BLaER1 treated with 17β-estradiol and CSF1 and Interleukin-3, amounts not matched to agents 10 nM and 100 nM (cell line): Measurements from ENCODE around the gene SH3PXD2B.
A peak's percentile ranks its signal among the peaks of the same experiment; 100 is the strongest.
"Not testable (repeated sequence)": the region's sequence is repeated elsewhere in the genome, so short reads cannot be mapped to it uniquely, and the experiment has no call there.

Experiments used
- H3K27ac ChIP-seq, 11 experiments: shearing (Covaris generic); formaldehyde crosslinking; 2 replicates each; pipeline ENCODE4 v1.8.1; 2022
- H3K27me3 ChIP-seq, 11 experiments: shearing (Covaris generic); formaldehyde crosslinking; 2 replicates each; pipeline ENCODE4 v1.8.1; 2022
- H3K36me3 ChIP-seq, 11 experiments: shearing (Covaris generic); formaldehyde crosslinking; 2 replicates each; pipeline ENCODE4 v1.8.1; 2022
- H3K4me1 ChIP-seq, 10 experiments: shearing (Covaris generic); formaldehyde crosslinking; 2 replicates each; pipeline ENCODE4 v1.8.1; 2022
- H3K4me2 ChIP-seq, 11 experiments: shearing (Covaris generic); formaldehyde crosslinking; 2 replicates each; pipeline ENCODE4 v1.8.1; 2022
- H3K4me3 ChIP-seq, 10 experiments: shearing (Covaris generic); formaldehyde crosslinking; 2 replicates each; pipeline ENCODE4 v1.8.1; 2022
- H3K9ac ChIP-seq, 11 experiments: shearing (Covaris generic); formaldehyde crosslinking; 2 replicates each; pipeline ENCODE4 v1.8.1; 2022
- H3K9me3 ChIP-seq, 11 experiments: shearing (Covaris generic); formaldehyde crosslinking; replicated peaks in 1 of 11; 2 replicates each; pipeline ENCODE4 v1.8.1; 2022
- H4K20me1 ChIP-seq, 11 experiments: shearing (Covaris generic); formaldehyde crosslinking; 2 replicates each; pipeline ENCODE4 v1.8.1; 2022
- Cebpa-rat ChIP-seq, 11 experiments: shearing (Covaris generic); IDR thresholded peaks; 2 replicates each; pipeline ENCODE4 v1.8.1; 2022

SH3PXD2B gene

GRCh38 chr5:172361566-172362238 lies 92.6 kb downstream of the SH3PXD2B start:
- H3K36me3 ChIP-seq = peaks cover 6 to 91% (median 42%) of the 10 kb centered on the region in 11 experiments; a peak in 20 of 22 replicates
- H3K9ac ChIP-seq = peak overlapping the region in 2 of 11 experiments; percentile 42; a peak in 3 of 22 replicates
- H4K20me1 ChIP-seq = peaks cover 0 to 5% (median 0%) of the 10 kb centered on the region in 11 experiments; a peak in 2 of 22 replicates
- peak overlapping the region in 10 of 11 experiments; percentile 26 to 66 (median 46); a peak in 17 of 22 replicates for H3K4me2 ChIP-seq
- peak overlapping the region; percentile 11 to 77 (median 62); a peak in 19 of 22 replicates for H3K27ac ChIP-seq
- H3K4me3 ChIP-seq = no peak overlapping the region
- H3K4me1 ChIP-seq = peaks cover 39 to 57% (median 47%) of the 10 kb centered on the region in 10 experiments
- H3K27me3 ChIP-seq = no peaks in the 10 kb centered on the region
- no peaks in the 10 kb centered on the region for H3K9me3 ChIP-seq
- peak in 8 of 11 experiments; percentile 24 to 68 (median 60); a peak in 11 of 22 replicates for TF ChIP-seq Cebpa-rat (IDR thresholded peaks at IDR 0.05)

GRCh38 chr5:172358345-172358744 lies 96.0 kb downstream of the SH3PXD2B start:
- Histone ChIP-seq H3K36me3 (peaks cover 8 to 99% (median 56%) of the 10 kb centered on the region in 11 experiments; a peak in 21 of 22 replicates), H3K4me3 (no peak overlapping the region), H3K9ac (no peak overlapping the region), H3K4me1 (peaks cover 43 to 55% (median 50%) of the 10 kb centered on the region in 10 experiments), H4K20me1 (peaks cover 0 to 15% (median 0%) of the 10 kb centered on the region in 11 experiments; a peak in 3 of 22 replicates), H3K4me2 (no peak overlapping the region), H3K27ac (no peak overlapping the region), H3K9me3 (peaks cover 0 to 7% (median 0%) of the 10 kb centered on the region in 11 experiments; a peak in 2 of 22 replicates), H3K27me3 (no peaks in the 10 kb centered on the region)
- TF ChIP-seq Cebpa-rat (IDR thresholded peaks at IDR 0.05) = no peak

DNA sequence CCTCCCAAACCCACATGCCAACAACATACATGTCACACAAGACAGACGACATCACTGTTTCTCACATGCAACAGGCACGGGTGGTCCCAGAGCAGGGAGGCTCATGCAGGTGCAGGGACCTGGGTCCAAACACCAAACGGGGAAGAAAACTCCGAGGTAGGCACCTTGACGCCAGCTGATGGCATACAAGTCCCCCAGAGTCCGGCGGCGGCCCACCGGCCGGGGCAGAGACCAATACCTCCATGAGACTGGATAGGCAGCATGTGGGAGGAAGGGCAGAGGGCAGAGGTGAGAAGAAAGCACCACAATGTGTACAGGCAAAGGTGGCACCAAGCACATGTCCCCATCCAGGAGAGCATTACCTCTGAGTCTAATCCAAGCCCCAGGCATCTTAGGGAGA lies 97.8 kb downstream of the SH3PXD2B start:
- H3K4me1 ChIP-seq = peaks cover 25 to 37% (median 32%) of the 10 kb centered on the region in 10 experiments
- peaks cover 0 to 15% (median 0%) of the 10 kb centered on the region in 11 experiments; a peak in 3 of 22 replicates for H4K20me1 ChIP-seq
- no peak overlapping the region for H3K27ac ChIP-seq
- no peak for TF ChIP-seq Cebpa-rat (IDR thresholded peaks at IDR 0.05)
- peak overlapping the region in 9 of 11 experiments; percentile 1 to 80 (median 53); a peak in 13 of 22 replicates for H3K4me2 ChIP-seq
- H3K4me3 ChIP-seq = no peak overlapping the region
- H3K27me3 ChIP-seq = no peaks in the 10 kb centered on the region
- no peak overlapping the region for H3K9ac ChIP-seq
- H3K9me3 ChIP-seq = peaks cover 0 to 11% (median 0%) of the 10 kb centered on the region in 11 experiments; a peak in 3 of 22 replicates
- peaks cover 8 to 100% (median 62%) of the 10 kb centered on the region in 11 experiments; a peak in 21 of 22 replicates for H3K36me3 ChIP-seq

DNA sequence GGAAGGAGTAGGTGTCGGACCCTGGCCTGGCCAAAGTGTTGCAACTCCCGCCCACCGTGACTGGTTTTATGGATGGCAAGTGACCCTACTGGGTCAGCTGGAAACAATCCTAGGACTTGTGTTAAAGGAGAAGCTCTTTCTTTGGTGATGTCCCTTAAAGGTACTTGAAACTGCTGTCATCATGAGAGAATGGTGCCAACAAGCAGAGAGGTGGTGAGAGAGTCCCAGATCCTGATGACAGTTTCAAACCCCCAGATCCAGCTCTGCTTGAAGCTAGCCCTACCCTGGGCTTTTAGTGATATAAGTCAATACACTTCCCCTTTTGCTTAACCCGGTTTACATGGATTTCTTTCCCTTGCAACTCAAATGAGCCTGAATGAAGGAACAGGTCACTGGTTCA lies 98.3 kb downstream of the SH3PXD2B start:
- peaks cover 8 to 100% (median 66%) of the 10 kb centered on the region in 11 experiments; a peak in 21 of 22 replicates for H3K36me3 ChIP-seq
- peaks cover 0 to 19% (median 0%) of the 10 kb centered on the region in 11 experiments; a peak in 3 of 22 replicates for H4K20me1 ChIP-seq
- peak overlapping the region; percentile 26 to 80 (median 70); a peak in 20 of 22 replicates for H3K4me2 ChIP-seq
- no peak overlapping the region for H3K9ac ChIP-seq
- no peaks in the 10 kb centered on the region for H3K27me3 ChIP-seq
- H3K4me3 ChIP-seq = no peak overlapping the region
- H3K27ac ChIP-seq = no peak overlapping the region; a peak in 2 of 22 replicates
- H3K9me3 ChIP-seq = peaks cover 0 to 11% (median 0%) of the 10 kb centered on the region in 11 experiments; a peak in 3 of 22 replicates
- H3K4me1 ChIP-seq = peaks cover 21 to 32% (median 28%) of the 10 kb centered on the region in 10 experiments
- TF ChIP-seq Cebpa-rat (IDR thresholded peaks at IDR 0.05) = no peak

GRCh38 chr5:172353846-172354245 lies 100.5 kb downstream of the SH3PXD2B start:
- Histone ChIP-seq H3K36me3 (peaks cover 8 to 100% (median 73%) of the 10 kb centered on the region in 11 experiments; a peak in 21 of 22 replicates), H3K27ac (no peak overlapping the region), H3K9me3 (peaks cover 0 to 11% (median 0%) of the 10 kb centered on the region in 11 experiments; a peak in 3 of 22 replicates), H3K4me3 (no peak overlapping the region), H4K20me1 (peaks cover 0 to 21% (median 0%) of the 10 kb centered on the region in 11 experiments; a peak in 3 of 22 replicates), H3K9ac (no peak overlapping the region), H3K27me3 (no peaks in the 10 kb centered on the region), H3K4me1 (peaks cover 21 to 32% (median 28%) of the 10 kb centered on the region in 10 experiments), H3K4me2 (0 out of 22 replicates have a peak overlapping the region, but pooled peaks of 1 of the 11 experiments have one; percentile 2)
- no peak for TF ChIP-seq Cebpa-rat (IDR thresholded peaks at IDR 0.05)

DNA sequence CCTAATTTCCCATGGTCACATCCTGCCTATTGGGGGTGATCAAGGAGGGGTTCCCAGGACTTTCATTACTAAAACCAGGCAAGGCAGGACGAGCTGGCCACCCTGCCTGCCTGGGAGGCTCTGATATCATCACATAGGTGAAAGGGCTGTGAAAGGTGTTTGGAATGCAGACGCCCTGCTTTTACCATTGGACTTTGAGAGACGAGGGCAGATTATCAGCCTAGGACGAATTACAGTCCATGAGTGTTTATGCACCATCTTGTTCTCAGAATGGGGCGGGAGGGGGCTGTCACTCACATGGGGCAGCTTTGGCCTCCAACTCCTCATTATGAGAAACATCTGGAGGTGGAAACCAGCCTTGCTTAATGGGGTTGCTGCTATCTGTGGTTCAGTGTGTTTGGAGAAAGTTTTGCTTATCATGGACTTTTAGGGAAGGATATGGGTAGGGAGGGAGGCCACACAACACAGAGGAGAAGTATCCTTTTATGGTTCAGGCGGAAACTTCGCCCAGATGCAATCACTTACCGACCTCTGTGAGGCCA lies 101.0 kb downstream of the SH3PXD2B start:
- H4K20me1 ChIP-seq = peaks cover 0 to 18% (median 0%) of the 10 kb centered on the region in 11 experiments; a peak in 3 of 22 replicates
- peaks cover 5 to 100% (median 68%) of the 10 kb centered on the region in 11 experiments; a peak in 21 of 22 replicates for H3K36me3 ChIP-seq
- H3K4me1 ChIP-seq = peaks cover 21 to 32% (median 28%) of the 10 kb centered on the region in 10 experiments
- no peak for TF ChIP-seq Cebpa-rat (IDR thresholded peaks at IDR 0.05)
- H3K27me3 ChIP-seq = no peaks in the 10 kb centered on the region
- no peak overlapping the region for H3K9ac ChIP-seq
- no peak overlapping the region for H3K4me3 ChIP-seq
- H3K4me2 ChIP-seq = no peak overlapping the region
- peaks cover 0 to 11% (median 0%) of the 10 kb centered on the region in 11 experiments; a peak in 3 of 22 replicates for H3K9me3 ChIP-seq
- no peak overlapping the region for H3K27ac ChIP-seq

- Histone ChIP-seq H3K9me3 (peaks cover 0 to 11% (median 0%) of the 10 kb centered on the region in 11 experiments; a peak in 3 of 22 replicates), H3K36me3 (peaks cover 0 to 100% (median 60%) of the 10 kb centered on the region in 11 experiments; a peak in 18 of 22 replicates), H4K20me1 (peaks cover 0 to 25% (median 0%) of the 10 kb centered on the region in 11 experiments; a peak in 3 of 22 replicates), H3K4me1 (peaks cover 21 to 40% (median 34%) of the 10 kb centered on the region in 10 experiments)
- H3K27ac ChIP-seq, H3K9ac ChIP-seq, H3K27me3 ChIP-seq, H3K4me3 ChIP-seq, H3K4me2 ChIP-seq: not testable (repeated sequence)
Measured at GRCh38 chr5:172352526-172352925, 101.8 kb downstream of the SH3PXD2B start.

- Histone ChIP-seq H3K4me3 (no peak overlapping the region), H3K4me2 (no peak overlapping the region), H3K4me1 (peaks cover 15 to 41% (median 32%) of the 10 kb centered on the region in 10 experiments), H4K20me1 (peaks cover 0 to 28% (median 0%) of the 10 kb centered on the region in 11 experiments; a peak in 3 of 22 replicates), H3K27ac (no peak overlapping the region), H3K27me3 (no peaks in the 10 kb centered on the region), H3K9me3 (peaks cover 0 to 11% (median 0%) of the 10 kb centered on the region in 11 experiments; a peak in 3 of 22 replicates), H3K36me3 (peaks cover 0 to 100% (median 55%) of the 10 kb centered on the region in 11 experiments; a peak in 18 of 22 replicates), H3K9ac (no peak overlapping the region)
- no peak for TF ChIP-seq Cebpa-rat (IDR thresholded peaks at IDR 0.05)
Measured at GRCh38 chr5:172351240-172351778, 103.0 kb downstream of the SH3PXD2B start.
